GM19324 (cell line): ENCODE data around the gene MS4A10.

Experiments
- ATAC-seq: cut with Tn5 transposase; IDR thresholded peaks from one replicate; pipeline ENCODE4 v1.9.1; 2021; ENCODE audit warnings: mild to moderate bottlenecking, moderate library complexity; ENCODE audit not compliant: unreplicated experiment, low FRiP score

Gene MS4A10

DNA sequence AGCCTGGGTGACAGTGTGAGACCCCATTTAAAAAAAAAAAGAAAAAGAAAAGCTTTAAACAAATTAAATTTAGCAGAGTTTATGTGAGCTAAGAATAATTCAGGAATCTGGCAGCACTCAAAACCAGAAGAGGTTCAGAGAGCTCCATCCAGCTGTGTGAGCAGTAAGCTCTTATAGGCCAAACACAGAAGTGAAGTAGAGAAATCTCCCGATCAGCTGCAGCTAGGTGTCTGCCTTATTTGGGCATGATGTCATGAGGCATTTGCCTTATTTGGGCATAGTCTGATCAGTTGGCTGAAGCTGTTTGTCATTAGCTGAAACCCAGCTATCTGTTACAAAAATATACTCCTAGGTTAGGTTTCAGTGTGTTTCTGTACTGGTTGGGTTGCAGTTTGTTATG, 20.3 kb upstream of the MS4A10 start:
- ATAC-seq = no peak

GRCh38 chr11:60765355-60765754, 19.8 kb upstream of the MS4A10 start:
- ATAC-seq = no peak

DNA sequence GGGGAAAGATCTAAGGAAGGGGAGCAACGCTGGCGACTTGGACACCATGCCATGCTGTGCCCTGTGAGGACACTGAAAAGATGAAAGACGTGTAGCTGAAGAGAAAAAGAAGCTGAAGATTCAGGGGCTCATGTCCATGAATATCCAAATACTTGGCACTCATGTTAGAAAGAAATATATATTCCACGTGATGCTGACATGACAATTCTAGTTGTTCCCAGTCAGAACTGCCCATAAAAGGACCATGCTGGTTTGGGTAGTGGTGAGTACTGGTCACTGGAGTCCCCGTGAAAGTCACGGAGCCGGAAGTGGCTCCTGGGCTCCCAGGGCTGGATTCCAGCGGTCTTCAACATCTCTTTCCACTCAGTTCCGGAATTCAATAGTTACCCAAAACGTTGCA, 18.6 kb upstream of the MS4A10 start:
- no peak for ATAC-seq

DNA sequence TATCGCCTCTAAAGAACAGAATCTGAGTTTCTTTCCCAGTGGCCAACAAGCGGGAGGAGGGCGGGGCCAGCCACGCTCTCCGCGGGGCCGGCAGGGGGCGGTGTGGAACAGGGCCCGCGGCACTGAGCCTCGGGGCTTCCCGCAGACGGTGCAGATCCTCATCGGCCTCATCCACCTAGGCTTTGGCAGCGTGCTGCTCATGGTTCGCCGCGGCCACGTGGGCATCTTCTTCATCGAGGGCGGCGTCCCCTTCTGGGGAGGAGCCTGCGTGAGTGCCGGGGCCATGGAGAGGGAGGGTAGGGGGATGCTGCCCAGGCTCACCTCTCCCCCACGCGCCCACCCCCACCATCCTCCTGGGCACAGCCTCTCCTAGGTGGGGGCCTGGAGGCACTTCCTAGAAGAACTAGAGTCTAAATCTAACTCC, 17.7 kb upstream of the MS4A10 start:
- ATAC-seq = no peak

DNA sequence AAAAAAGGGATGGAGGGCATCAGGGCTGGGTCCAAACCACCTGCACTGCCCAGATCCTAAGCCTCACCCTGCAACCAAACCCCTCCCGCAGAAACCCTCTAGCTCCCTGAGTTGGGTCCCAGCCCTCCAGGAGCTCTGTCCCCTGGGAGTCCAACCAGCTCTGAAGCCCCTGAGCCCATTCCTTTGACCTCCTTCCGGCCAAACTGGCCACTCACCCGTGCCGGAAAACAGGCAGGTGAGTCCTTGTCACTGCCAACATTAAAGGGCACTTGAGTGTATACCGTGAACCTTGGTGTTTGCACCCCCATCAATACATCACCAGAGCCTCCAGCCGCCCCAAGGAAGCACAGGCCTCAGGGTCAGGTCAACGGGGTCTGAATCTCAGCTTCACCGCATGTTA, 16.9 kb upstream of the MS4A10 start:
- no peak for ATAC-seq

- no peak for ATAC-seq
These were observed 15.9 kb upstream of the MS4A10 start for GRCh38 chr11:60769273-60769672.

DNA sequence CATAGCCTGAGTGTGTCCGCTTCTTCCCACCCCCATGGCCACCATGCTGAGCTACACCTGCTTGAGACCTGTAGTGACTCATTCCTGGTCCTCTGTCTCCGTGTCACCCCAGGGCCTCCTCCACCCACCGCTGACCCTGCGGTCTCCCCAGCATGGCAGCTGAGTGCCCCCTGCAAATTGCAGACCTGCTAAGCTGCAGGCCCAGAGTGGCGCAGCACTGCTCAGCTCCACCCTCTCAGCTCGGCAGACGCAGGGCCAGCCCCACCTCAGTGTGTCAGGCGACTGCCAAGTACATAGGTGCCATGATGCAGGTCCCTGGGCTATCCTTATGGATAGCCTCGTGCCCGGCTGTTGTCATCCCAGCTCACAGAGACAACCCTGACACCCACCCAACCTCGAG, 15.3 kb upstream of the MS4A10 start:
- no peak for ATAC-seq

- no peak for ATAC-seq
These were observed 14.0 kb upstream of the MS4A10 start for GRCh38 chr11:60771146-60771545.

DNA sequence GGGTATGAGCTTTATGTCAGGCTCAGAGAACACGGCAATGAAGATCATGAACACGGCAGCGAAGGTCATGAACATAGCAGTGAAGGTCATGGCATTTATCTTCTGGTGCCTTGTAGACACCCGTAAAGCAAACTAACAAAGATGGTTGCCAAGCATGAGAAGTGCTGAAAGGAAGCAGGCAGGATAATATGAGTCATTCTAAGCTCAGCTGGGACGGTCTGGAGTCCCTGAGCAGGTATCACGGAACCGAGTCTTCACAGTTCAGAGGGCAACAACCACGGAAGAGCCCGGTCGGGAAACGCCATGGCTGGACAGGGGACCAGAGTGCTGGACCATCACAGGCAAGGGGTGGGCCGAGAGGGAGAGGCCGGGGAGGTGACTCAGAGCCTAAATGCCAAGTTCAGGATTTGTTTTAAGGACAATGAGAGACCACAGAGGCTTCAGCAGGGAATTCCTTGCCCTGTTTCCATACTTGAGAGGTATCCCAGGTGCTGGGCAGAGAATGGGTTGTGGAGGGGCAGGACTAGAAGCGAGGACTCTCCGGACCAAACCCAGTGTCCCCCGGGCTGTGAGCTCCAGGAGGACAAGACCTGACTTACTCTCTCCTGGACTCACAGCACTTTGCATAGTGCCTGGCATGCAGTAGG, 13.1 kb upstream of the MS4A10 start:
- ATAC-seq = no peak

GRCh38 chr11:60772666-60773065, 12.5 kb upstream of the MS4A10 start:
- ATAC-seq = no peak

DNA sequence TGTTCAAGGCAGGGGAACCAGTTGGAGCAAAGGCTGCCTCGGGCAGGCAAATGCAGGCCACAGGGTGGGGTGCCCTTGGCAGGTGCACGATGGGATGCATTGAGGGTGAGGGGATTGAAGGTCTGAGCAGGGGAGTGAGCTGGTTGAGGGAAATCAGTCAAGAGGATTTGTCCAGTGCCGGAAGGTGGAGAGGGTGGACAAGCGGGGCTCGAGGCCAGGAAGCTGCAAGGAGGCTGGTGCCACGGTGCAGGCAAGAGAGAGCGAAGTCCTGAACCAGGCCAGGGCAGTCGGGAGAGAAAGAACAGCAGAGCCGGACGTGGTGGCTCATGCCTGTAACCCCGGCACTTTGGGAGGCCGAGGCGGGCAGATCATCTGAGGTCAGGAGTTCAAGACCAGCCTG, 10.4 kb upstream of the MS4A10 start:
- no peak for ATAC-seq

- ATAC-seq = peak; percentile 64
These were observed 9.6 kb upstream of the MS4A10 start for GRCh38 chr11:60775420-60775961.

- ATAC-seq = no peak
These were observed 9.0 kb upstream of the MS4A10 start for GRCh38 chr11:60776167-60776566.

DNA sequence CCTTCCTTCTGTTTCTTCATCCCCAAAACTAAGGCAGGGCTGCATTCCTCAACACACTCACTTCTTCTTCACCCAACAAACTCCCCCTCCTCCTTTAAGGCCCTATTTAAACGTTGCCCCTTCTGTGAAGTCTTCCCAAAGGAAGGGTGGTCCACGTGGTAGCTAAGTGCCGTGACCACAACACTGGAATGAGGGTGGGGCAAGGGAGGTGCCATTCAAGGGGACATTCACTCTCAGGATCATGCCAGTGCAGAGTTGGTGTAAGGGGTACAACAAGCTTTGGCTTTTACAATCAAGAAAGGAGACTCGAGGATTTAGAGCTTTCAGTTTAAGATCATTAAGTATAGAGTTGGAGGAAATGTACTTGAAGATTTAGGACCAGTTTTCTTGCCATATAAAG, 8.0 kb upstream of the MS4A10 start:
- ATAC-seq = no peak

DNA sequence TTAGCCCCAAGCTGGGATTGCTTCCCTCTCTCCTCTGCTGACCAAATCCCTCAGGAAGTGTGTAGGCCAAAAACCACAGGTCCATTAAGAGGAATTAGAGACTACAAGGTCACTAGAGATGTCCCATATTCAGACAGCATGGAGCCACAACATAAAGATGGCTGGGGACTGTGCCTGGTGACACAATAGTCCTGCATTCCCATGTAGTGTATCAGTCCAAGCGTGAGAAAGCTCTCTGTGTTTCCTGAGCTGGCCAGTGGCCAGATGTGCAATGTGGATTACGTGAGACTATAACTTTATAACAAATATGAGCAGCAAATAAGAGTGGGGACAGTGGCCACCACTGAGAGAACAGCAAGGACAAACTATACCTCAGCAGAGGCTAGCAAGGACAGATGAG, 7.6 kb upstream of the MS4A10 start:
- no peak for ATAC-seq

DNA sequence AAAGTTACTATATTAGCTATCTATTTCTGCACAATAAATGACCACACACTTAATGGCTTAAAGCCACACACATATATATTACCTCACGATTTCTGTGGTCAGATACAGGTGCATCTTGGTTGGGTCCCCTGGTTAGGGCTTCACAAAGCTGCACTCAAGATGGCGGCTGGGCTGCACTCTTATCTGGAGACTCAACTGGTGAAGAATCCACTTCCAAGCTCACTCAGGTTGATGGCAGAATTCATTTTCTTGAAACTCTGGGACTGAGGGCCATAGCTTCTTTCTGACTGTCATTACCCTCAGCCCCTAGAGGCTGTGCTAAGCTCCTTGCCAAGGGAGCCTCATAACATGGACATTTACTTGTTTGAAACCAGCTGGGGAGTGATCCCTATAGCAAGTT, 5.1 kb upstream of the MS4A10 start:
- no peak for ATAC-seq

GRCh38 chr11:60780774-60781173, 4.4 kb upstream of the MS4A10 start:
- ATAC-seq = no peak

GRCh38 chr11:60781286-60781980, 3.7 kb upstream of the MS4A10 start:
- ATAC-seq = no peak

GRCh38 chr11:60781981-60782316, 3.2 kb upstream of the MS4A10 start:
- no peak for ATAC-seq

DNA sequence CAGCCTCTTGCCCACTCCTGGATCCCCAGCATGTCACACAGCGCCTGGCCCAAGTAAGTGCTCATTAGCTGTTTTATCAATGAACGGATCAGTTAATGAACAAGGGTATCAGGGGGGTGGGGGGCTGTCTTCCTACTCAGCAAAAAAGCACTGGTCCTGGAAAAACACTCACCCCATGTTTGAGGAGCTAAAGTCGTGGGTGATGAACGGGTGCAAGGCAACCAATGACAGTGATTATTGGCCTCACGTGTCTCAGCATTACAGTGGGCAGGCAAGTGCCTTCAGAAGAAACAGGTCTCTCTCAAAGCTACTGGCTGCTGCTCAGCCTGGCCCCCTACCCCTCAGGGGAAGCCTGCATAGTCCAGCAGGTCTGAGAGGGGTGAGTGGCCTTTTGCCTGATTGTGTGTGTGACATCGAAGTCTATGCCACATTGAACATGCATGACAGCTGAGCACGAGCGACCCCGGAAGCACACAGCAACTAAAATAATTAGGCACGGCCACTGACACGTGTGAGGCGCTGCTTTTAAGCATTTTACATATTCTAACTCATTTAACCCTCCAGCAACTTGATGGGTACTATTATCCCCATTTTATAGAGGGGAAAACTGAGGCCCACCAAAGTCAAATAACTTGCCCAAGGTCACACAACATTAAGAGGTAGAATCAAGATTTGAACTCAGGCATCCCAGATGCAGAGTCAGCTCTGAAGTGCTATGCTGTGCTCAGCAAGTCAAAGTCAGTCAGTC, 2.6 kb upstream of the MS4A10 start:
- ATAC-seq = no peak

GRCh38 chr11:60783141-60783484, 2.0 kb upstream of the MS4A10 start:
- ATAC-seq = no peak

- no peak for ATAC-seq
These were observed 1.2 kb upstream of the MS4A10 start for GRCh38 chr11:60783911-60784310.
